Prostate gland (tissue), 2 donors: ENCODE data around the gene ZNF200.
A peak's percentile ranks its signal among the peaks of the same experiment; 100 is the strongest.

Source experiments
- POLR2A ChIP-seq: fragments of 450-650 bp; IDR thresholded peaks from one replicate; pipeline ENCODE4 v1.6.1; 2016; ENCODE audit warnings: antibody characterized with exemption, mild to moderate bottlenecking
- POLR2AphosphoS5 ChIP-seq: sonication (generic); formaldehyde crosslinking; IDR thresholded peaks from one replicate; pipeline ENCODE4 v1.6.1; 2017; ENCODE audit warnings: antibody characterized with exemption
- TF ChIP-seq, protein P1 (sequence below), 4 experiments: fragments of 200-600 bp in 2 of 4; fragments of 450-650 bp in 2 of 4; sonication (generic) in 2 of 4; IDR thresholded peaks; 1 replicate in 3 of 4; 2 replicates in 1 of 4; pipeline ENCODE4 v1.5.1; 2016 to 2019; ENCODE audit warnings: antibody characterized with exemption in 4 of 4, mild to moderate bottlenecking in 2 of 4, moderate library complexity in 2 of 4

DNA sequence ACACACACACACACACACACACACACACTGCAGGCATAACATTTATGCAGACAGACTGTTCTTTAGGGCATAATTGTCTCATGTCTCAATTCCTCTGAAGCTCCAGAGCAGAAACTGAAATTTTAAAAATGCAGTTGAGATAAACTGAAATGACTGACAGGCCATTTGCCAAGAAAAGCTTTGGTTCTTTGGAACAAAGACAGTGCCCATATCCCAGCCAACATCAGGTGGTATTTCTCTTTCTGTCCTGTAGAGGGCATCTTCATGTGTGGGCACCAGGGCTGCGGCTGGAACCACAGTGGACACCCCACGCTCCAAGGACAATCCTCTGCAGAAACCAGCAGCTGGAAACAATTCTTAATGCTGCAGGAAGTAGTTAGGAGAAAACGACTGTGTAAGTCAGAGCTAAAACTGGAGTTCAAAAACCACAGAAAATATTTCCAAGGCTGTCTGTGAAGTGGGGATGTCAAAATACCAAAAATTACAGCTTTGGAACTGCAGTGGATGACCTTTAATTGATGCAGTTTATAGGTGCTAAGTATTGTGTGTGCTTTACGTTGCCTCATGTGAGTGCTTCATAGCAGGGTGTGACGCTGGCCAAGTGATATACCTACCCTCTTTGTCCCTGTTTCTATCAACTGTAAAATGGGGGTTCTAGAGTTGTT lies 32.0 kb upstream of the ZNF200 start:
- TF ChIP-seq, protein P1, sequence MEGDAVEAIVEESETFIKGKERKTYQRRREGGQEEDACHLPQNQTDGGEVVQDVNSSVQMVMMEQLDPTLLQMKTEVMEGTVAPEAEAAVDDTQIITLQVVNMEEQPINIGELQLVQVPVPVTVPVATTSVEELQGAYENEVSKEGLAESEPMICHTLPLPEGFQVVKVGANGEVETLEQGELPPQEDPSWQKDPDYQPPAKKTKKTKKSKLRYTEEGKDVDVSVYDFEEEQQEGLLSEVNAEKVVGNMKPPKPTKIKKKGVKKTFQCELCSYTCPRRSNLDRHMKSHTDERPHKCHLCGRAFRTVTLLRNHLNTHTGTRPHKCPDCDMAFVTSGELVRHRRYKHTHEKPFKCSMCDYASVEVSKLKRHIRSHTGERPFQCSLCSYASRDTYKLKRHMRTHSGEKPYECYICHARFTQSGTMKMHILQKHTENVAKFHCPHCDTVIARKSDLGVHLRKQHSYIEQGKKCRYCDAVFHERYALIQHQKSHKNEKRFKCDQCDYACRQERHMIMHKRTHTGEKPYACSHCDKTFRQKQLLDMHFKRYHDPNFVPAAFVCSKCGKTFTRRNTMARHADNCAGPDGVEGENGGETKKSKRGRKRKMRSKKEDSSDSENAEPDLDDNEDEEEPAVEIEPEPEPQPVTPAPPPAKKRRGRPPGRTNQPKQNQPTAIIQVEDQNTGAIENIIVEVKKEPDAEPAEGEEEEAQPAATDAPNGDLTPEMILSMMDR (IDR thresholded peaks at IDR 0.05) = peak in 2 of 4 experiments; percentile 10 to 25
- TF ChIP-seq POLR2A = no peak
- TF ChIP-seq POLR2AphosphoS5 = no peak
